GM21528 (cell line): ENCODE results near the gene STXBP1.

Experiments
- ATAC-seq: cut with Tn5 transposase; IDR thresholded peaks from one replicate; pipeline ENCODE4 v1.9.1; 2021; ENCODE audit warnings: mild to moderate bottlenecking, moderate library complexity; ENCODE audit not compliant: unreplicated experiment, low FRiP score

STXBP1 gene

DNA sequence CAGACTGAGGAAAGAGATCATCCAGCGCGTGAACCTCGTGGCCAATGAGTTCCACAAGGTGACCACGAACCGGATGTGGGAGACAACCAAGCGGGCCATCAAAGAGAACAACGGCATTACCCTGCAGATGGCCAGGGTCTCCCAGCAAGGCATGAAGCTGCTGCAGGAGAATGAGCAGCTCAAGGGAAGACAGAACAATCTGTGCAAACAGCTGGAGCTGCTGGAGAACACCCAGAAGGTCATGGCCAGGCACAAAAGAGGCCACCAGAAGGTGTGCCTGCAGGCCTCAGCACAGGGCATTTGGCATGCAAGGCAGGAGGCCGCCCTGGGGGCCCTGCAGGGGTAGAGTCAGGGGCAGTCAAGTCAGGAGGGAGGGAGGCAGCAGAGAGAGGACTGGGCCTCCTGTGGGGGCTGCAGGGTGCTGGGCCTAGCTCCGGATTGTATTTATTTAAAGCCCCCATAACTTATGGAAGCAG is 99.2 kb downstream of the STXBP1 start:
- ATAC-seq, result no peak

DNA sequence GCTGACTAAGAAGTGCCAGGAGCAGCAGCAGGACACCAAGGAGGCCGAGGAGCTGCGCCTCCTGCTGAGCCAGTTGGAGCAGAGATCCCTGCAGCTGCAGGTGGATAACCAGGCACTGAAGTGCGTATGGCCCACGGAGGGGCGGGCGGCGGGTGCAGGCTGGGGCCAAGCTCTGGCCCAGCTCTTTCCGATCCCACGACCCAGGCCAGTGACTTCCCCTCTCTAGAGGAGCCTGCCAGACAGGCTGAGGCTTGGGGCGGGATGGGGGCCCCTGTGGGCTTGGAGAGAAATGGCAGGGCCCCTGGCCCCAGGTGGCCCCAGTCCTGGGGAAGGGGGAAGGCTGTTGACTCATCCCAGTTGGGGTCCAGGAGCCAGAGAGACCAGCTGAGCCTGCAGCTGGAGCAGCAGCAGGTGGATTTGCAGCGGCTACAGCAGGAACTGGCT is 99.8 kb downstream of the STXBP1 start:
- no peak for ATAC-seq

DNA sequence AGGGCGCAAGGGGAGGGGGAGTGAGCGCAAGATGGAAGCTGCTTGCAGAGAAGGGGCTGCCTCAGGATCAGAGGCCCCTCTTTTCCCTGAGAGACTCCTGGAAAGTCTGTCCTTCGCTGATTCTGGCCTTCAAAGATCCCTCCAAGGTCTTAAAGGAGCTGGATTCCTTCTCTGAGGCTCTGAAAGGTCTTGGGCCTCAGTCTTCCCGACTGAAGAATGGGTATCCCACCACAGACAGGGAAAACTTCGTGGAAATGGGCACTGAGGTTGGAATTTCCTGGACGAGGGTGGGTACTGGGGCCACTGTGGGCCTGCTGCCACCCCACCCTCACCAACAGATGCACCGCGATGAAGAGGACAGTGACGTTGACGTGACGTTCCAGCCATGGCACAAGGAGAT is 100.3 kb downstream of the STXBP1 start:
- no peak for ATAC-seq

DNA sequence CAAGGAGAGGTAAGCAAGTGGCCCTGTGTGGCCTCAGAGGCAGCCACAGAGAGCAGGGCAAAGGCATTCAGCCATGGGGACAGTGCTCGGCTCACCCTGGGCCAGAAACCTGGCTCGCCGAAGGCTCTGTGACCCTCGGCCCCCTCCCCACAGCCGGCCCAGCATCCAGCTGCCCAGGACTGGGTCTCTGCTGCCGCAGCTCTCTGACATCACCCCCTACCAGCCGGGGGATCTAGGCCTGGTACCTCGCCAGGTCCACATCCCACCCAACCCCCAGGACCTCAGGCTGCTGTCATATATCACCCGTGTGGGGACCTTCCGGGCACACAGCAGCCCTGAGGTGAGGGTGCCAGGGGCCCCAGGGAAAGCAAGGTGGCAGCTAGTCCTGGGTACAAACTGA is 100.8 kb downstream of the STXBP1 start:
- ATAC-seq, result no peak

DNA sequence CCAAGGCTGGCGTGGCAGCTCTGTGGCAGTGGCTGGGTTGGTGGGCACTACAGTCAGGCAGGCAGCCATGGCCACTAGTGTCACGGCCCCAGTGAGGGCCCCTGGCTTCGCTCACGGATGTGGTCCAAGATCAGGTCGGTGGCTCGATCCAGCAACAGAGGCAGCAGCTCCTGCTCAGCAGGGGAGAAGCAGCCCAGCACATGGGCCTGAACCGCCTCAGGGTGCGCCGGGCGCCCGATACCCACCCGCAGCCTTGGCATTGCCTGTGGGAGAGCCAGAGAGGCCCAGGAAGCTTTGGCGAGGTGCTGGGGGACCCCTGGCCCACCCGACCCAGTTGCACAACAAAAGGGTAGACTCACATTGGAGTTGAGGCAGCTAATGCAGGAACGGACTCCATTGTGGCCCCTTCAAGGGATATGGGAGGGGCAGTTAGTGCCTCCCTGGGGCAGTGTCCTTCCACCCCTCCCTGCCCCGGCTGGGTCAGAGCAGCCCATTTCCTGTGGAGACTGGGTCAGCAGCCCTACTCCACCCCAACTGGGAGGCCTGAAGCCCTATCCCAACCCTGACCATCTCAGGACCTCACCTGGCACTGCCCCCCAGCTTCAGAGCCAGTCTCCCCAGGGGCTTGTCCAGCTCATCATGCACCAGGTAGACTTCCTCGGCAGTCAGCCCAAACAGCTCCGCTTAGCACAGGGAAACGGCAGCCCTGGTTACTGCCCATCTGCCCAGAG is 102.1 kb downstream of the STXBP1 start:
- ATAC-seq, result no peak

DNA sequence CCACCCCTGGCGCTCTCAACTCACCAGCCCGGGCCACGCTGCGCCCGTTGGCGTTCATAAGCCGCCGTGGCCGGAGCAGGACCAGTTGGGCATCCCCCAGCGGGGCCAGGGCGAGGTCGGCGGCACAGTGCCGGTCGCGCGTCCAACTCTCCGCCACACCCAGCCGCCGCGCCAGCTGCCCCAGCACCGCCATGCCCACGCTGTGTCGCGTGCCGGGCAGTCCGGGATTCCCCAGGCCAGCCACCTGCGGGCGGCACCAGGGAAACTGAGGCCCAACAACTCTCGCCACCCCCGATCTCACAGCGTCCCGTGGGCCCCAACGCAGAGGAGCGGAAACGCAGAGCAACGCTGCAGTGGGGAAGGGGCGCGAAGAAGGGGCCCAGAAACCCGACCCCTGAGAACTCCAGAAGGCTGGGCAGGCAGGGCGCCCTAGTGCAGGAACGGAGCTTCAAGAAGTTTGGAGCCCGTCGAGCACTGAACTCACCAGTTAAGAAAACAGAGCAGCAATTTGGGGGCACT is 102.9 kb downstream of the STXBP1 start:
- peak; percentile 3 for ATAC-seq

DNA sequence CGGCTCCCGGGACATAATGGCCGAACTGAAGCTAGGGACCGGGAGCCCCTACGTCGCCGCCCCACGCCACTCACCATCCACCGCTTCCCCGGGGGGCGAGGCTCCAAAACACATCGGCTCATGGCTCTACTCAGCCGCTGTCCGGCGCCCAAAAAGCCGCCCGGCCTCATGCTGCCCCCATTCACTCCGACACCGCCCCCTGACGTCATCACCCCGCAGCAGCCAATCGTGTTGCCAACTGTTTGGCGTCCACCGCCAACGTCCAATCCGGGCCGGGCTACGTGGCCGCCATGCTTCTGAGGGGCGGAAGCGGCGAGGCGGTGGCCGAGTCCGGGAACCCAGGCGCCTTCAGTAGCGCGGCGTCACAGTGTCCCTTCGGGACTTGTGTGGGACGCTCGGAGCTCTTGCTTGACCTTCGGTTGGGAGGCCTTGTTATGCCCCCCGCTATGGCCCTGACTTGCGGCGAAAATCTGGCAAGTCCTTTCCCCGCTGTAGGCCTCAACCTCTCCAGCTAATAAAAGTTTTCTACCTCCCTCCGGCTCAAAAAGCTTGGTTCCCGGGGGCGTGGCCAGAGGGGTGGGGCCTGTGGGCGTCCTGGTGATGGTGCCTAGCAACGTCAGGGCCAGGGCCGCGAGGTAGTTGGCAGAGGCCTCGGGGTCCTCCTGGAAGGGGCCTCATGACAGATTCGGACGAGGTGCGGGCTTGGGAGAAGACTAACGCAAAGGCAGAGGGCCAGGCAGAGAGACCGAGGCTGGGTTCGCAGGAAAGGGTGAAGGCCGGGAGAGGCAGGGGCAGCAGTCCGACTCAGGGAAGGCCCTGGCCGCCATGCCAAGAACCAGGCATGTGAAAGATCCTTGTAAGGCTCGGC is 103.6 kb downstream of the STXBP1 start, which contains the start of the genes PTRH1 and TTC16:
Gene PTRH1, minus strand, starts transcription at position 194 of the 868 bp plus-strand sequence. Its CDS starts 24 bp downstream, at position 170.
Gene TTC16, plus strand, starts transcription at position 610 of the 868 bp plus-strand sequence. Its CDS starts 67 bp downstream, at position 677.
- peak; percentile 90 for ATAC-seq

DNA sequence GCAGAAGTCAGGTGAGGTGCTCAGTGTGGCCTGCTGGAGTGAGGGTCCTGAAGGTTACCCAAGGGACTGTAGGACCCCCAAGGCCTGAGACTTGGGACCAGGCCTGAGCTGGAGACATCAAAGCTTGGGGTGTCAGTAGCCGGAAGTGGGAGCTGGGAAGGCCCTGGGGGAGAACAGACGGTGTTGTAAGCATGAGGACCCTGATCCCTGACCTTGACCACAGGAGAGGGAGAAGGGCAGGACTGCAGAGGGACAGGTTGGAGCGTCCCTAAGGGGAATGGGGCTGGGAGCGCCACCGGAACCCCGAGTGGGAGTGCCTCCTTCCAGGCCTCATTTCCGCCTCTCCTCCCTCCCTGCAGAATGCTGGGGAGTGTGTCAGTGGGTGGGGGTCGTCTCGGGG is 104.3 kb downstream of the STXBP1 start:
- no peak for ATAC-seq

DNA sequence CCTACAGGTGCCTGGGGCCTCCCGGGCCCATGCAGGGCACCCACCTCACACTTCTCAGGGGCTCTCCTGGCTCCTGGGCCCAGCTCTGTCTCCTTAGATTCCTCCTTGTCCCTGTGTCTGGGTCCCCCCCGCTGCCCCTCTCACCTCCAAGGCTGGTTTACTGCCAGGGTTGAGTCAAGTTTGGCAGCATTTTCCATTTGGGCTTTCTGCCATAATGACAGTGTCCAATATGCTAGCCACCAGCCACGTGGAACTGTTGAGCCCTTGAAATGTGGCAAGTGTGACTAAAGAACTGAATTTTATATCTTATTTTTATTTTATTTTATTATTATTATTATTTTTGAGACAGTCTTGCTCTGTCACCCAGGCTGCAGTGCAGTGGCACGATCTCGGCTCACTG is 105.7 kb downstream of the STXBP1 start:
- no peak for ATAC-seq

DNA sequence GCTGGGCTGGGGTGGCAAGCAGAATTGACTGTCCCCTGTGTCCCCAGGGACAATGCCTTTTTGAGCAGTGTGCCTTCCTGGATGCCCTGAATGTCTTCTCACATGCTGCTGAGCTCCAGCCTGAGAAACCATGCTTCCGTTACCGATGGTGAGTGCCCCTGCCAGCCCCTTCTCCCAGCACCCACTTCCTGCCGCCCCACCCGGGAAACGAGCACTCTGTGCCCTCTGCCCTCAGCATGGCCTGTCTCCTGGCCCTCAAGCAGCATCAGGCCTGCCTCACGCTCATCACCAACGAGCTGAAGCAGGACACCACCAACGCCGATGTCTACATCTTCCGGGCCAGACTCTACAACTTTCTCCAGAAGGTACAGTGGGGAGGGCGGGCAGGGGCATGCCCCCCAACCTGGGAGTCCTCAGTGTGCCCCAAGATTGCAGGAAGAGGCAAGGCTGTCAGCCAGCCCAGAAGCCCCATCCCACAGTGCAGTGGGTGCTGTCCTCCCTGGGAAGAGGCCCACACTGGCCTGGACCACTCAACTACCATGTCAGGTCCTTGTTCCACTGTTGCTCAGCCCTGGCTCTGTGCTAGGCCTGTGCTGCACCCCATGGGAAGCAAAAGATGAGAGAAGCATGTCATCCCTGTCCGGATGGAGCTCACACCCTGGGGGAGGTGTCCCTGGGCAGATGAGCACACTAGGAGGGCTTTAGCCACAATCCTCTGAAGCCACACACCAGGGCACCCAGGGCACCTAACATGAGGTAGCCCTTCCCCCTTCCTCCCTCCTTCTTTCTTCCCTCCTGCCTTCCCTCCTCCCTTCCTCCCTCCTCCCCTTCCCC is 108.2 kb downstream of the STXBP1 start:
- ATAC-seq, result no peak

DNA sequence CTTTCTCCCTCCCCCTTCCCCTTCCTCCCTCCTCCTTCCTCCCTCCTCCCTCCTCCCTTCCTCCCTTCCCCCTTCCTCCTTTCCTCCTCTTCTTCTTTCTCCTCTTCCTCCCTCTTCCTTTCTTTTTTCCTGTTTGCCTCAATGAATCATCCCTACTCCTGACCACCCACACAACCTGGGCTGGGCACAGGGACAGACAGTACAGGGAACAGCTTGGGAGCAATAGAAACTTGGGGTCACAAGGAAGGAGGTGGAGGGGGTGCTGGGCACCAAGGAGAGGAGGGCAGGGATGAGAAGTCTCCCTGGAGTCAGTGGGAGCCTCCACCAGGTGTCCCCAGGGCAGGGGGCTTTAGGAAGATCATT is 108.8 kb downstream of the STXBP1 start:
- ATAC-seq, result no peak

DNA sequence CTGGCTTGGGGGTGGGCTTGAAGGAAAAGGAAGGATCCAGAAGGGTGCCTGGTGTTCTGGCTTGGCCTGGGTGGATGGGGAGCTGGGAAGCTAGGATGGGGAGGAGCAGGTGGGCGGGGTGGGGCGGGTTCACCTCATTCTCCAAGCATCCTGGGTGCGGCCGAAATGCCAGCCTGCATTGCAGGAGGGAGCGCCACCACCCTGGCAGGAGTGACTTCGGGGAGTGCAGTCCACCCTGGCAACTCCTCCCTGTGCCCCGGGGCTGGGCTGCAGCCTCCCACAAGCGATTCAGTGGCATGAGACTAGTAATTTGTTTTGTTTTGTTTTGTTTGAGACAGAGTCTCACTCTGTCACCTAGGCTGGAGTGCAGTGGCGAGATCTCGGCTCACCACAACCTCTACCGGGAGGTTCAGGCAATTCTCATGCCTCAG is 109.3 kb downstream of the STXBP1 start:
- no peak for ATAC-seq

DNA sequence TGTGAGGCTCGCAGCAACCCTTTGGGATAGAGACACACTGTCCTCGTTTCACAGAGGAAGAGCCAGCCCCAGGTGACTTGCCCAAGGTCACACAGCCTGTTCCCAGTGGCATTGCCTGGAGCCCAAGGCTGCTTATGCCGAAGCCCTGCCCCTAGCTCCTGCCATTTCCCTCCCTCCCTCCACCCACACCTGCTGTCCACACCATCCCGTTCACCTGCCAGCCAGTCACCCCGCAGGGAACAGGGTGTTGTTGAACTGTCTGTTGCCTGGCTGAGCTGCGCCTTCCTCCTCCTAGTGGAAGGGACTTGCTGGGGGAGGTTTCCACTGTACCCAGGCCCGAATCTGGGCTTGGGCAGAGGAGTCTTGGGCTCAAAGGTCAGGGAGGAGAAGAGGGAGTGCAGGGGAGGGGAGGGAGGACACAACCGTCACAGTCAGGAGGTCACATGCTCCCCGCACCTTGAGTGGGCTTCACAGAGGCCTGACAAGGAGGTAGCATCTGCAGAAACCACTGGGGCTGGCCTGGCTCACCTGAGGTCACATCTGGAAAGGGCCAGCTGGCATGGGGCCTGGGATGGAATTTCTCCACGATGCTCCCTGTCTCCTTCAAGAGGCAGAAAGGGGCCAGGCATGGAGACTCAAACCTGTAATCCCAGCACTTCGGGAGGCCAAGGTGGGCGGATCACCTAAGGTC is 110.1 kb downstream of the STXBP1 start:
- ATAC-seq, result no peak

DNA sequence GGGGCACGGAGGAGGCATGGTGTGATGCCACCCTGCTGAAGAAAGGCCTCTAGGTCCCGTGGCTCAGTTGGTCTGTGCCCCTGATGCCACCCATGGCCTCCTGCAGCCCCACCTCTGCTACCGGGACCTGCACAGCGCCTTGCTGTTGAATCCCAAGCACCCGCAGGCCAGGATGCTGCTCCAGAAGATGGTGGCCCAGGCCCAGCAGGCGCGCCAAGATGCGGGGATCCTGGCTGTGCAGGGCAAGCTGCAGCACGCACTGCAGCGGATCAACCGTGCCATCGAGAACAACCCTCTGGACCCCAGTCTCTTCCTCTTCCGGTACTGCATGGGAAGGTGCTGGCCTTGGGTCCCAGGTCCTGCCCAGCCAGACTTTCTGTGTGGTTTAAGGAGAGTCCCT is 110.9 kb downstream of the STXBP1 start:
- ATAC-seq, result no peak

DNA sequence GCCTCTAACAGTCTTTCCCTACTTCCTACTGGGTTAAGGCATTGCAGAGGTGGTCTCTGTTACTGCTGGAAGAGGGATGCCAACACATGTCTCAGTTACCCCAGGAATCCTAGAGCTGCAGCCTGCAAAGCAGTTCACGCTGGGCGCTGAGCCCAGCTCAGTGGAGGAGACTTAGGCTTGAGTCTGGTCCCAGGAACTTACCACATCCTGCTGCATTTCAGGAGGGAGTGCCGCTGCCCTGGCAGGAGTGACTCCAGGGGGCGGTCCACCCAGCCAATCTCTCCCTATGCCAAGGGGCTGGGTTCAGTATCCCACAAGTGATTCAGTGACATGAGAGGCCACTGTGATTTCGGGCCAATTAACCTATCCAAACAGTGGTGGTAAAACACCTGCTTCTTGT is 111.4 kb downstream of the STXBP1 start:
- no peak for ATAC-seq

DNA sequence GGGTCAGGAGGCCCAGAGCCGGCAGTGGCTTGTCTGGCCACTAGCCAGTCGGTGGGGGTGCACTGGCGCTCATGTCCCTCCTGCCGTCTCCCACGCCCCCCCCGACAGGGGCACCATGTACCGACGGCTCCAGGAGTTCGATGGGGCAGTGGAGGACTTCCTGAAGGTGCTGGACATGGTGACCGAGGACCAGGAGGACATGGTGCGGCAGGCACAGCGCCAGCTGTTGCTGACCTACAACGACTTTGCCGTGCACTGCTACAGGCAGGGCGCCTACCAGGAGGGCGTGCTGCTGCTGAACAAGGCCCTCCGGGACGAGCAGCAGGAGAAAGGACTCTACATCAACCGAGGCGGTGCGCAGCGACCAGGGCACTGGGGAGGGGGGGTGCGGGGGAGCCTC is 111.9 kb downstream of the STXBP1 start:
- ATAC-seq, result no peak

DNA sequence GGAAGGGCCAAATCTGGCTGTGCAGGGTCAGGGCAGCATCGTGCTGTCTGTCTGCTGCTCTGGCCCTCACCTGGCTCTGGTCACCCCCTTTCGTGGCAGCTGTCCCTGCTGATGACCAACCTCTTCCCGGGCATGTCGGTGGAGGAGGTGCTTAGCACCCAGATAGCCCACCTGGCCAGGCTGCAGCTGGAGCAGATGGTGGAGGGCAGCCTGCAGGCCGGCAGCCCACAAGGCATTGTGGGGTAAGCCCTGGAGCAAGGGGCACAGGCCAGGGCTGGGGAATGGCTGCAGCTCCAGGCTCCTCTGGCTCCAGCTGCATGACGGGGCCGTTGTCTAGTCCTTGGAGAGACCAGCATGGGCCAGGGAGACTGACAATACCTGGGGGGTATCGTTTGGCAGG is 114.8 kb downstream of the STXBP1 start:
- ATAC-seq, result no peak

DNA sequence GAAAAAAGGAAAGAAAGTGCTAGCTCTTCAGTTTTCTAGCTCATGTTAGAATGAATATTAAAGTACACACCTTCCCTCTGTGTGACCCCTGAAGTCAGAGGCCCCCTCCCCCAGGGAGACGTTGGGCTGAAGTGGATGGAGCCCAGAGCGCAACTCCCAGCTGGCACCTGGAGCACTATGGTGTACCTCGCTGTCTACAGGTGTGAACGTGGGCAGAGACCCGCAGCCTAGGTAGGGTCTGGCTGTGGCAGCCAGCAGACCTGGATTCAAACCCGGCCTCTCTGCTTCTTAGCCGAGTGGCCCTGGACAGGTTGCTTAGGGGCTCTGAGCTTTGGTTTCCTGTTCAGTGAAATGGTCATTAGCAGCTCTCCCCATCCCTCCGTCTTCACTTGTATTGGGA is 116.7 kb downstream of the STXBP1 start:
- no peak for ATAC-seq

DNA sequence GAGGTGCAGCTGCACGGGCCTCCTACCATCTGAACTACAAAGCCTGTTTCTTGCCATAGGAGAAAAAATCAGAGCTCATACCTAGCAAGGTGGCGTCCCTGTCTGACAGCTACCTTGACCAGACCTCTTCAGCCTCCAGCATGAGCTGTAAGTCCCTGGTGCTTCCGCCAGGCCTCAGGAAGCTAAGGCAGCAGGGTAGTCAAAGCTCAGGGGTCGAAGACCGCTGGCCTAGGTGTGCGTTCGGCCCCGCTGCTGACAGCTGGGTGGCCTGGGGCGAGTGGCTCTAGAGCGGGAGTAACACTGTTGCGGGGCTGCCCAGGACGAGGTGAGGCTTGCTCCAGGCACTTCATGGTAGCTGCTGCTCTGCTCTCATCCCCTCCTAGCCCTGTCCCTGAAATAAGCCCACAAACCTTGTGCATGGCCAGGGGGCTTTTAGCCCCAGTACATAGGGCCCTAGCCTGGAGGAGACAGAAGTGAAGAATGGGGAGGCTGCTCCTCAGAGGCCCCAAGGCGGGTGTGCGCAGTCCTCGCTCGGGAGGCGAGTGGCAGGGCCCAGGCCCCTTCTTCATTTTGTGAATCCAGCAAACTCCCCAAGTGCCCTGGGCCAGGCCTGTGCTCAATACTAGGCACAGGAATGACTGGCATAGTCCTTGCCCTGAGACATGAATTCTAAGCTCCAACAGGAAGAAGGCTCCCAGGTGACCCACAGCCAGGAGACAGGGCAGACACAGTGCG is 117.6 kb downstream of the STXBP1 start:
- ATAC-seq, result no peak
